Stomach smooth muscle (tissue), 2 donors: ENCODE measurements around the gene PCF11.
A peak's percentile ranks its signal among the peaks of the same experiment; 100 is the strongest.

ENCODE experiments used
- H3K27ac ChIP-seq: one replicate; pipeline ENCODE4 v1.7.0; 2013; ENCODE audit warnings: mild to moderate bottlenecking, low read length, inconsistent platforms
- H3K27me3 ChIP-seq, 2 donors: one replicate each; pipeline ENCODE4 v1.7.0; 2013; ENCODE audit warnings: low read length in 2 of 2; ENCODE audit not compliant: insufficient read depth in 2 of 2, control insufficient read depth in 1 of 2
- H3K36me3 ChIP-seq, 2 donors: one replicate each; pipeline ENCODE4 v1.7.0; 2013; ENCODE audit warnings: low read length in 2 of 2; ENCODE audit not compliant: control insufficient read depth in 2 of 2, insufficient read depth in 2 of 2
- H3K4me1 ChIP-seq: one replicate; pipeline ENCODE4 v1.7.0; 2013; ENCODE audit warnings: low read length; ENCODE audit not compliant: control insufficient read depth, insufficient read depth
- H3K4me3 ChIP-seq, 2 donors: one replicate each; pipeline ENCODE4 v1.7.0; 2013; ENCODE audit warnings: low read length in 2 of 2
- H3K9ac ChIP-seq, 2 donors: one replicate each; pipeline ENCODE4 v1.7.0; 2013; ENCODE audit warnings: low read length in 2 of 2, mild to moderate bottlenecking in 1 of 2
- H3K9me3 ChIP-seq, 2 donors: one replicate each; pipeline ENCODE4 v1.7.0; 2013; ENCODE audit warnings: low read length in 2 of 2; ENCODE audit not compliant: control insufficient read depth in 2 of 2
- donor health status: healthy.
- donor health status: Pancreatic carcinoma.

The PCF11 gene

GRCh38 chr11:83156144-83156995 is 561 bp upstream of the PCF11 start:
- Histone ChIP-seq H3K27ac (peak overlapping the region; percentile 99), H3K9me3 (no peaks in the 10 kb centered on the region), H3K4me3 (peak overlapping the region; percentile 96 to 98), H3K9ac (peak overlapping the region; percentile 89 to 91), H3K4me1 (no peaks in the 10 kb centered on the region), H3K27me3 (no peaks in the 10 kb centered on the region), H3K36me3 (no peaks in the 10 kb centered on the region)

DNA sequence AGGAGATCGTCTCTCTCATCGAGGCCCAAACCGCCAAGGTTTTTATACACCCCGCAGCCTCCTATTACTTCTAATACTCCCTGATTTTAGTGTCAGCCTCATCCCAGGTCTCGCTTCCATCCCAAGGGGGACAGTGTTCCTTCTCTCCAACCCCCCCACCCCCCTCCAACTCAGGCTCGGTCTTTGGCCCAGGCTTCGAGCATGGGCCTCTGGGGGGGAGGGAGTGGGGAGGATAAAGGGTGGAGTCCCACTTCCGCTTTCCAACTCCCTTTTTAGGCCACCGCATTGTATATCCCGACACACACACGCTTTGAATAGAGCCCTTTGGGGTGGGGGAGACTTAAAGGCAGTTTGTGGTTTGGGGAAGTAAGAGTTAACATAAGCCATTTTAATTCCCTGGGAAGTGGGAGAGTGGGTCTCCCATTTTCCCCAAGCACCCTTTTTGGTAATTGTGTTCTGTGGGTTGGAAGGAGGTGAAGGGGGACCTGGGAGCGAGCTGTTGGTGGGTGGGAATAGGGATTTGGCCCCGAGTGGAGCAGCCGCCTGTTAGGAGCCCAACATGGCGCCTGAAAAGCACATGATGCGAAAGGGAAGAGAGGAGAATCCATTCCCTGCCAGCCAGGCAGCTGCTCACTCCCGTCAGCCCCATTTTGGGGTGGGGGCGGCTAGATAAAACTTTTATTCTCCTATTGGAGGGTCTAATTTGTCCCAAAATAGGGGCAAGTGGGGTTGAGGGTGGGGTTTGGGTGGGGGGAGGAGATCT is 844 bp downstream of the PCF11 start:
- Histone ChIP-seq H3K4me3 (peak overlapping the region; percentile 96 to 98), H3K4me1 (no peaks in the 10 kb centered on the region), H3K9ac (peak overlapping the region; percentile 97 to 99), H3K27ac (peak overlapping the region; percentile 99), H3K27me3 (no peaks in the 10 kb centered on the region), H3K9me3 (no peaks in the 10 kb centered on the region), H3K36me3 (no peaks in the 10 kb centered on the region)

DNA sequence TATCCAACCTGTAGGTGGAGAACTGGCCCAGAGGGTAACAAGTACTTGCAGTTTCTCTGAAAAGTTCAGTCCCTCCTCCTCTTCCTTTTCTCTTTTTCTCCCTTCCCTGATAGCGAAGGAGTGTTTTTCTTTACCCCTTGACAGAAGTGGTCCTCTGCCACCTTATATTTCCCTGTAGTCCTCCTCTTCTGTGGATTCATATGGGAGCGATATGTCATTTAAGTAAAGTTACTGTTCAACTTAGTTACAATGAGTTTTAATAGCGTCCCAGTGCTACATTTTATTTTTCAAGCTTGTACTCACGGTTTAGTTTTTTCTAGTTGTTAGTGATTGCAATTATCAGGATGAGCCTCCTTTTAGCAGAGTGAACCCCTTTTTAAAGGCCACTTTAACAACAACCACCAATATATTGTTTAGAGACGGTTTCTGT is 1.4 kb downstream of the PCF11 start:
- no peaks in the 10 kb centered on the region for H3K36me3 ChIP-seq
- no peaks in the 10 kb centered on the region for H3K4me1 ChIP-seq
- H3K4me3 ChIP-seq: peak overlapping the region; percentile 96 to 98
- no peaks in the 10 kb centered on the region for H3K27me3 ChIP-seq
- peak overlapping the region; percentile 99 for H3K27ac ChIP-seq
- H3K9me3 ChIP-seq: no peaks in the 10 kb centered on the region
- peak overlapping the region; percentile 97 to 99 for H3K9ac ChIP-seq

DNA sequence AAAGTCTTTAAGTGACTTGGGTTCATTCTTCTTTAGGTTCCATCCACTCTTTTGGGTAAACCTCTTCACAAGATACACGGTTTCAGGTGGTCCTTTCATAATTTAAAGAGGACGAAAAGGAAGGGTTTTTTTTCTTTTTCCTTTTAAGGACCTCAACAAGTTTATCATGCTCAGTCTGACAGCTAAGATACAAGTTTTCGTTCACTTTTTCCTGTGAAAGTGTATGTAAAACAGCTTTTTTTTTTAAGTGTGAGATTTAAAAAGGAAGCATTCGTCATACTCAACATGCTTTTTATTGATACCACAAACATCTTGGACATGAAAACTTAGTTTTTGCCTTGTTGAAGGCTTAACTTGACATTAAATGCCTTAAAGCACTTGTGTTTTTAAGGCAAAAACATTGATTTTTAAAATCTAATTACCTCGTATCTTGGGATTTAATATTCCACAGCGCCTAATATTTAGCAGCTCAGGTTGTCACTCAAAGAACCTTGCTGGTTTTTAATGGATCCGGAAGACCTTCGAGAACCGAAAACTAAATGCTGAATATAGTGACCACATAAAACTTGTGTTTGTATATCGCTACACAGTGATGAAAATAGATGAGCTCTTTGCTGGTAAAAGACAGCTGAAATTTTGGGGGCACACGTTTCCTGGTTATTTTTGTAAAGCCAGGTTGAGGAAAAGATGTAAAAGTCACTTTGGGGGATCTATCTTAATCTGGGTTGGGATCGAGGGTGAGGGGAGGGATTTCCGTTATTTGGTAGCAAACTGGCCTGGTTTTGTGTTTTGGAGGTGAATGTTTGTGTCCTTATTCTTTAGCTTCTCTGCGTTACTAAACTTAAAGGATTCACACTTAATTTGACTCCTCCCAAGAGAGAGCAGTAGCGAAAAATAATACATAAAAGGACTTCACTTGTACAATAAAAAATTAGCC is 2.3 kb downstream of the PCF11 start:
- Histone ChIP-seq H3K4me3 (peak overlapping the region; percentile 96 to 98), H3K9me3 (no peaks in the 10 kb centered on the region), H3K4me1 (no peaks in the 10 kb centered on the region), H3K36me3 (no peaks in the 10 kb centered on the region), H3K9ac (peak overlapping the region; percentile 1 to 97), H3K27ac (no peak overlapping the region), H3K27me3 (no peaks in the 10 kb centered on the region)

GRCh38 chr11:83159902-83160865 is 3.3 kb downstream of the PCF11 start:
- H3K27ac ChIP-seq: no peak overlapping the region
- H3K9ac ChIP-seq: peak overlapping the region in 1 of 2 donors; percentile 97
- peaks cover 6 to 7% of the 10 kb centered on the region in 2 donors for H3K36me3 ChIP-seq
- peak overlapping the region; percentile 96 to 98 for H3K4me3 ChIP-seq
- H3K27me3 ChIP-seq: no peaks in the 10 kb centered on the region
- H3K4me1 ChIP-seq: no peaks in the 10 kb centered on the region
- no peaks in the 10 kb centered on the region for H3K9me3 ChIP-seq

- H3K9me3 ChIP-seq: no peaks in the 10 kb centered on the region
- no peaks in the 10 kb centered on the region for H3K27me3 ChIP-seq
- no peak overlapping the region for H3K27ac ChIP-seq
- no peak overlapping the region for H3K9ac ChIP-seq
- no peak overlapping the region for H3K4me3 ChIP-seq
- H3K4me1 ChIP-seq: no peaks in the 10 kb centered on the region
- peaks cover 18 to 19% of the 10 kb centered on the region in 2 donors for H3K36me3 ChIP-seq
These were observed 4.8 kb downstream of the PCF11 start for GRCh38 chr11:83161610-83162199.

DNA sequence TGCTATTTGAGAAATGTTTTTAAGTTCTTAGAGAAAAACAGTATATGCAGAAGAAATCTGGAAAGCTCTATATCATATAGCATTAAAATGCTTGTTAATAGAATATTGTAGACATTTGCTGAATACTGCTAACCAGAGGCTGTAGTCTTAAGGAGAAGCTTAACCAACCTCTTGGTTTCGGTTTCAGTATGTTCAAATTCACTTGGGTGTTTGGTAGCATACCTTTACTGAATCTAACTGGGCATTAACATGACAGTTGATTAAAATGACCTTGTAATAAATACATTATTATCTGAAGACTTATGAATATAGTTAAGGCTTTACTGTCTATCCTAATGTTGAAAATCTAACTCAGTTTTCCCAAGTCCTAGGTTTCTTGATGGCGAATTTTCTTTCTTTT is 5.4 kb downstream of the PCF11 start:
- H3K27ac ChIP-seq: no peak overlapping the region

DNA sequence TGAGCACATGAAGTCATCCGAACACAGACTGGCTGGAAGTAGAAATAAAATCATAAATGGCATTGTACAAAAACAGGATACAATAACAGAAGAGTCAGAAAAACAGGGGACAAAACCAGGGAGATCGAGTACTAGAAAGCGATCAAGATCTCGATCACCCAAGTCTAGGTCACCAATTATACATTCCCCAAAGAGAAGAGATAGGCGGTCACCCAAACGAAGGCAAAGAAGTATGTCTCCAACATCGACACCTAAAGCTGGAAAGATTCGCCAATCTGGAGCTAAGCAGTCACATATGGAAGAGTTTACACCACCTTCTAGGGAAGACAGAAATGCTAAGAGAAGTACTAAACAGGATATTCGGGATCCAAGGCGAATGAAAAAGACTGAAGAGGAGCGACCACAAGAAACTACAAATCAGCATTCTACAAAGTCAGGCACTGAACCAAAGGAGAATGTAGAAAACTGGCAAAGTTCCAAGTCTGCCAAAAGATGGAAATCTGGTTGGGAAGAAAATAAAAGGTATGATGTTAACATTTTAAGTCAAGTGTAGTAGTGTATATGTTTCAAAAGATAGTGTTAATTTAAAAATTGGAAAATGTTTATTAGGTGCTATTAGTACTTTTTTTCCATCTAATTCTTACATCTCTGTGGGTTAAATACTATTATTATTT is 9.4 kb downstream of the PCF11 start:
- peaks cover 6% of the 10 kb centered on the region for H3K4me1 ChIP-seq
- H3K4me3 ChIP-seq: no peak overlapping the region
- peaks cover 42 to 45% of the 10 kb centered on the region in 2 donors for H3K36me3 ChIP-seq

More for the DNA sequence above, 5.4 kb downstream of the PCF11 start:
- no peaks in the 10 kb centered on the region for H3K9me3 ChIP-seq
- H3K9ac ChIP-seq: no peak overlapping the region
- H3K4me3 ChIP-seq: no peak overlapping the region
- no peaks in the 10 kb centered on the region for H3K27me3 ChIP-seq
- peaks cover 22% of the 10 kb centered on the region in 2 donors for H3K36me3 ChIP-seq
- H3K4me1 ChIP-seq: no peaks in the 10 kb centered on the region

DNA sequence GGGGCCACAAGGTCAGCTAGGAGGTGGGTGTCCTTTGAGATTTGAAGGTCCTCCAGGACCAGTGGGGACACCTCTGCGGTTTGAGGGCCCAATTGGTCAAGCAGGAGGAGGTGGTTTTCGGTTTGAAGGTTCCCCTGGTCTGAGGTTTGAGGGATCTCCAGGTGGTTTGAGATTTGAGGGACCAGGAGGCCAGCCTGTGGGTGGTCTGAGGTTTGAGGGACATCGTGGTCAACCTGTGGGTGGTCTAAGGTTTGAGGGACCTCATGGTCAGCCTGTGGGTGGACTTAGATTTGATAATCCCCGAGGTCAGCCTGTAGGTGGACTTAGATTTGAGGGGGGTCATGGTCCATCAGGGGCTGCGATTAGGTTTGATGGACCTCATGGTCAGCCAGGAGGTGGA is 11.8 kb downstream of the PCF11 start:
- H3K9me3 ChIP-seq: no peaks in the 10 kb centered on the region
- no peaks in the 10 kb centered on the region for H3K27me3 ChIP-seq
- no peak overlapping the region for H3K27ac ChIP-seq
- peaks cover 8% of the 10 kb centered on the region for H3K4me1 ChIP-seq
- peaks cover 42 to 45% of the 10 kb centered on the region in 2 donors for H3K36me3 ChIP-seq
- H3K4me3 ChIP-seq: no peak overlapping the region
- H3K9ac ChIP-seq: no peak overlapping the region

More for the DNA sequence above, 9.4 kb downstream of the PCF11 start:
- H3K27me3 ChIP-seq: no peaks in the 10 kb centered on the region
- H3K9ac ChIP-seq: no peak overlapping the region
- no peaks in the 10 kb centered on the region for H3K9me3 ChIP-seq
- no peak overlapping the region for H3K27ac ChIP-seq
